Ishikawa (cell line): ENCODE results near the gene ZBTB16.

ENCODE experiments used
- CEBPB ChIP-seq: IDR thresholded peaks from 2 replicates; pipeline ENCODE4 v1.6.1; 2012
- CREB1 ChIP-seq: IDR thresholded peaks from 2 replicates; pipeline ENCODE4 v1.6.1; 2012; ENCODE audit warnings: low read depth
- EGR1 ChIP-seq: IDR thresholded peaks from 2 replicates; pipeline ENCODE4 v1.6.1; 2012
- EP300 ChIP-seq: IDR thresholded peaks from 2 replicates; pipeline ENCODE4 v1.6.1; 2012; ENCODE audit warnings: borderline replicate concordance
- FOXM1 ChIP-seq: IDR thresholded peaks from 2 replicates; pipeline ENCODE4 v1.6.1; 2012; ENCODE audit warnings: low read depth, borderline replicate concordance
- NFIC ChIP-seq: IDR thresholded peaks from 2 replicates; pipeline ENCODE4 v1.6.1; 2012
- RAD21 ChIP-seq: IDR thresholded peaks from 2 replicates; pipeline ENCODE4 v1.6.1; 2012; ENCODE audit warnings: low read depth
- TAF1 ChIP-seq: IDR thresholded peaks from 2 replicates; pipeline ENCODE4 v1.6.1; 2012; ENCODE audit warnings: low read depth, mild to moderate bottlenecking
- TCF12 ChIP-seq: IDR thresholded peaks from 2 replicates; pipeline ENCODE4 v1.6.1; 2012; ENCODE audit warnings: low read depth
- TEAD4 ChIP-seq: IDR thresholded peaks from 2 replicates; pipeline ENCODE4 v1.6.1; 2012
- YY1 ChIP-seq: IDR thresholded peaks from 2 replicates; pipeline ENCODE4 v1.6.1; 2012; ENCODE audit warnings: low read depth
- ZBTB7A ChIP-seq: IDR thresholded peaks from 2 replicates; pipeline ENCODE4 v1.6.1; 2012; ENCODE audit warnings: low read depth
- TF ChIP-seq, protein P1 (sequence below): IDR thresholded peaks from 2 replicates; pipeline ENCODE4 v1.6.1; 2012; ENCODE audit warnings: low read depth, mild to moderate bottlenecking
- TF ChIP-seq, protein P2 (sequence below): IDR thresholded peaks from 2 replicates; pipeline ENCODE4 v1.6.1; 2012
- TF ChIP-seq, protein P3 (sequence below): IDR thresholded peaks from 2 replicates; pipeline ENCODE4 v1.6.1; 2012

The ZBTB16 gene

DNA sequence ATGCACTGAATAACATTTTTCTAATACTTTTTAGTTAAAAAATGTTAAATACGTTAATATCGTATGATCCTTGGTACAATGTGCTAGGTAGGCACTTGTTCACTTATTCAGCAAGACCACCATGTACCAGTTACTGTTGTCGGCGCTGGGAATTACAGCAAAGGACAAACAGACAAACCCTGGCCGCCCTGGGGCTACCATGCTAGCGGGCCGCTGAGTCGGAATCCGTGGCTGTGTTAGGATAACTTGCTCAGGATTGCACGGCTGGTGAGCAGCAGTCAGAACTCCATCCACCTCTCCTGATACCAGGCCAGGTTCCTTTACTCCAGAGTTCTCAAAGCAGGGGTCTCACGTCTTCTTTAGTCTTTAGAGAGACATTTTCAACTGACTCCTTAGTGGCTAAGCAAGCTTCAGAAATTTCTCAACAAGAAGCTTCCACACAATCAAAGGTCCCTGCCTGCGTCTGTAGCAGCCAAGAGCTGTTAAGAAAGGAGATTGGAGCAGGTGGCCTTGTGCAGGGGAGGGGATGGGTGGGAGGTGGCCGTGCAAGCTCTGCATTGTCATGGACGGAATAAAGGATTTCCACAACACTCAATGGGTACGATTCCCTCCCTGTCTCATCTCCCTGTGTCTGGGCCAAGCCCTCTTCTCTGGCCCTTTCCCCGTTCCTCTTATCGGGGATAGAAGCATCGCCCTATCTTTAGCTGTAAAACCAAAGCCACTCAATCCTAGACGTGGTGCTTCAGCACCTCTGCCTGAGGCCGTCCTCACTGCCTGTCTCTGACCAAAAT, 196.9 kb downstream of the ZBTB16 start:
- TF ChIP-seq TAF1: no peak
- no peak for TF ChIP-seq YY1
- TF ChIP-seq, protein P1, sequence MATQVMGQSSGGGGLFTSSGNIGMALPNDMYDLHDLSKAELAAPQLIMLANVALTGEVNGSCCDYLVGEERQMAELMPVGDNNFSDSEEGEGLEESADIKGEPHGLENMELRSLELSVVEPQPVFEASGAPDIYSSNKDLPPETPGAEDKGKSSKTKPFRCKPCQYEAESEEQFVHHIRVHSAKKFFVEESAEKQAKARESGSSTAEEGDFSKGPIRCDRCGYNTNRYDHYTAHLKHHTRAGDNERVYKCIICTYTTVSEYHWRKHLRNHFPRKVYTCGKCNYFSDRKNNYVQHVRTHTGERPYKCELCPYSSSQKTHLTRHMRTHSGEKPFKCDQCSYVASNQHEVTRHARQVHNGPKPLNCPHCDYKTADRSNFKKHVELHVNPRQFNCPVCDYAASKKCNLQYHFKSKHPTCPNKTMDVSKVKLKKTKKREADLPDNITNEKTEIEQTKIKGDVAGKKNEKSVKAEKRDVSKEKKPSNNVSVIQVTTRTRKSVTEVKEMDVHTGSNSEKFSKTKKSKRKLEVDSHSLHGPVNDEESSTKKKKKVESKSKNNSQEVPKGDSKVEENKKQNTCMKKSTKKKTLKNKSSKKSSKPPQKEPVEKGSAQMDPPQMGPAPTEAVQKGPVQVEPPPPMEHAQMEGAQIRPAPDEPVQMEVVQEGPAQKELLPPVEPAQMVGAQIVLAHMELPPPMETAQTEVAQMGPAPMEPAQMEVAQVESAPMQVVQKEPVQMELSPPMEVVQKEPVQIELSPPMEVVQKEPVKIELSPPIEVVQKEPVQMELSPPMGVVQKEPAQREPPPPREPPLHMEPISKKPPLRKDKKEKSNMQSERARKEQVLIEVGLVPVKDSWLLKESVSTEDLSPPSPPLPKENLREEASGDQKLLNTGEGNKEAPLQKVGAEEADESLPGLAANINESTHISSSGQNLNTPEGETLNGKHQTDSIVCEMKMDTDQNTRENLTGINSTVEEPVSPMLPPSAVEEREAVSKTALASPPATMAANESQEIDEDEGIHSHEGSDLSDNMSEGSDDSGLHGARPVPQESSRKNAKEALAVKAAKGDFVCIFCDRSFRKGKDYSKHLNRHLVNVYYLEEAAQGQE: no peak
- TF ChIP-seq EP300: no peak
- TF ChIP-seq CREB1: no peak
- no peak for TF ChIP-seq TCF12
- no peak for TF ChIP-seq NFIC
- TF ChIP-seq, protein P2, sequence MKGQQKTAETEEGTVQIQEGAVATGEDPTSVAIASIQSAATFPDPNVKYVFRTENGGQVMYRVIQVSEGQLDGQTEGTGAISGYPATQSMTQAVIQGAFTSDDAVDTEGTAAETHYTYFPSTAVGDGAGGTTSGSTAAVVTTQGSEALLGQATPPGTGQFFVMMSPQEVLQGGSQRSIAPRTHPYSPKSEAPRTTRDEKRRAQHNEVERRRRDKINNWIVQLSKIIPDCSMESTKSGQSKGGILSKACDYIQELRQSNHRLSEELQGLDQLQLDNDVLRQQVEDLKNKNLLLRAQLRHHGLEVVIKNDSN: no peak
- TF ChIP-seq CEBPB: no peak
- no peak for TF ChIP-seq ZBTB7A

DNA sequence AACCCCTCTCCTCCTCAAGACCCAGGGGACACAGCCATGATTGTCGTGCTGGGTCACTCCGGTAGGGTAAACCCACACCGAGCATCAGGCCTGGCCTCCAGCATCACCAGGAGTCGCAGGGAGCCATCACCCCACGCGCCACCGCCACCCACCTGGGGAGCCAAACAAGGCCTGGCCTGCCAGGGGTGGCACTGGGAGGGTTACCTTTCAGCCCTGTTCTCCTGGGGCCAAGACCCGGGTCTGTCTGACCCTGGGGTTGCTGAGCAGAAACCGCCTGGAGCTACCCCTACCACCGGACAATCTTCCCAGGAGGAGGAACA, 197.4 kb downstream of the ZBTB16 start:
- TF ChIP-seq RAD21: no peak
- TF ChIP-seq ZBTB7A: no peak
- TF ChIP-seq EP300: no peak
- TF ChIP-seq YY1: no peak
- TF ChIP-seq FOXM1: no peak
- TF ChIP-seq EGR1: no peak
- no peak for TF ChIP-seq CEBPB
- TF ChIP-seq, protein P1: no peak
- no peak for TF ChIP-seq TCF12
- no peak for TF ChIP-seq TEAD4
- TF ChIP-seq NFIC: no peak
- TF ChIP-seq, protein P3, sequence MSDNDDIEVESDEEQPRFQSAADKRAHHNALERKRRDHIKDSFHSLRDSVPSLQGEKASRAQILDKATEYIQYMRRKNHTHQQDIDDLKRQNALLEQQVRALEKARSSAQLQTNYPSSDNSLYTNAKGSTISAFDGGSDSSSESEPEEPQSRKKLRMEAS: no peak
- TF ChIP-seq, protein P2: no peak
- TF ChIP-seq TAF1: no peak
- no peak for TF ChIP-seq CREB1

DNA sequence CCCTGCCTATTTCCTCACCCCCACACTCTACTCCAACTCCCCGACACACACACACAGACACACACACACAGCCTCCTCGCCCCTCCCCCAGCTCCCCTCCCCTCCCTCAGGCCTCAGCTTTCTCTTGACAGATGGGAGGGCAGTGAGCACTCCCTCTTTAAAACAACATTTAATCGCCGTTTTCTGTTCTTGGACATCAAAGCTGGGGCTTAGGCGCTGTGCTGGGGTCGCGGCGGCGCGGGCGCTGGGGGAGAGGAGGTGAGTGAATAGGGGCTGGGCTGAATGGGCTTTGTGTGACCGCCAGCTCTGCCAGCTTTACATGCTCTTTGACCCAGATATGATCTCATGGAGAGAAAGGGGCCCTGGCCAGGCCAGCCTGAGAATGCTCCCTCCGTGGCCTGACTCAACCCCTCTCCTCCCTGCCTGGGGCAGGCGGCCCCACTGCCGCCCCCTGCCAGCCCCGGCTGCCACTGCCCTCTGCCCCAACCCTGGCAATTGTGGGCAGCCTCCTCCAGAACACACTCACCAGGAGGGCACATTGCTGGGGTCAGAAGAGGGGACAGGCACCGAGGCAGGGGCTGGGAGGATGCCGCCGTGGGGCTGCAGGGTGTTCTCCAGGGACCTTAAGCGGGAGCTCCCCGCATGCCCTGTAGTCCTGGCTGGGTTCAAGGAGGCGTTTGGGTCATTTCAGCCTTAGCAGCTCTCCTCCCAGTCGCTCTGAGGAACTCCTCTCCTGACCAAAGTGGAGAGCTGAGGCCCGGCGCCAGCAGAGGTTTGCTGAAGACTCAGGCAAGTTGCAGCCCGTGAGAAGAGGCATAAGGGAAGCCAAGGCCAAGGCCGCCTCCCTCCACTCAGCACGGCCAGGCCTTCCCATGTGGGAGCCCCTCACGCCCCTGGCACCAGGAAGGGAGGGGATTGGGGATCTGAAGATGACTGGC, 198.4 kb downstream of the ZBTB16 start:
- no peak for TF ChIP-seq NFIC
- no peak for TF ChIP-seq CEBPB
- TF ChIP-seq TCF12: no peak
- TF ChIP-seq, protein P3: no peak
- TF ChIP-seq RAD21: no peak
- TF ChIP-seq CREB1: no peak
- TF ChIP-seq EP300: no peak
- no peak for TF ChIP-seq EGR1
- TF ChIP-seq, protein P1: no peak
- TF ChIP-seq TEAD4: no peak
- no peak for TF ChIP-seq TAF1
- TF ChIP-seq ZBTB7A: no peak
- TF ChIP-seq, protein P2: no peak
- no peak for TF ChIP-seq FOXM1
- no peak for TF ChIP-seq YY1
